ENCODE measurements around the gene JUNB. TPM values are rescaled to one million over a fixed set of nuclear protein-coding genes. Genes with fewer than 3 reads are reported as not detected.
A peak's percentile ranks its signal among the peaks of the same experiment; 100 is the strongest.

JUNB gene
- total and polyA plus RNA-seq, 10 of the 15 experiments (the other 5 are each of a cell fraction or from before 2014, with no cell fraction given), result 0.55 to 144 (median 68.3) TPM

DNA sequence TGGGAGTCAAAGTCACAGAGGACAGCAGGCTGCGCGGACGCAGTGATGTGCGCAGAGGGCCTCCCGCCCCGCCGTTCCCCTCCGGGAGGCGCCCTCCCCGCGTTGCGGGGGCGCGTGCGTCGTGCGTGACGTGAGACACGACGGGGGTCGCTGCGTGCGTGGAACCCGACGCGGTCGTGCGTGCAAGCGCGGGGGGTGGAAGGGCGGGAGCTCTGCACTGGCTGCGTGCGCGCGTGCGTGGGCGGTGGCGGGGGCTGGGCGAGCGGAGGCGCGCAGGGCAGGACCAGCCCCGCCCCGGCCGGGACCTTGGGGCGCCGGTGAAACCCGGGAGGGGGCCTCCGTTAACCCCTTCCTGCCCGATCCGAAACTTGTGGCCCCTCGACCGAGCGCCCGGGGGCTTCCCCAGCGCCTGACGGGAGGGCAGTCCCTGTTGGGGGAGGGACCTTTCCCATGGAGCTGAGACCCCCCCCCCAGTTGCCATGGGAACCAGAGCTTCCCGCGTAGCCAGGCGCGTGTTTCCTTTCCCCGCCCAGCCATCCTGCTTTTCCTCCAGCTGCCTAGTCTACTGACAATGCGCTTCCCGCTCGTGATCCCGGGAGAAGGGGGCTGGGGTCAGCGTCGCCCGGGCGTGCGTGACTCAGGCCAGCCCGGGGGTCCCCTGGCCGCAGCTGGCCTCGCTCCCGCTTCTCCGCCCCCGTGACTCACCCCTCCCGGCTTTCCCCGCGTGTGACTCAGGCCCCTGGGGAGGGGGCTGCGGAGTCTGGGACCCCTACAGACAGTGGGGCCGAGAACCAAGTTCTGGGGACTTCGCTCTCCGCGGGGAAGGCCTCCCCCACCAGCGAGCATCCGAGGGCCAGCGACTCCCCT, 8.6 kb upstream of the JUNB start (continued):
- TF ChIP-seq, protein P1, sequence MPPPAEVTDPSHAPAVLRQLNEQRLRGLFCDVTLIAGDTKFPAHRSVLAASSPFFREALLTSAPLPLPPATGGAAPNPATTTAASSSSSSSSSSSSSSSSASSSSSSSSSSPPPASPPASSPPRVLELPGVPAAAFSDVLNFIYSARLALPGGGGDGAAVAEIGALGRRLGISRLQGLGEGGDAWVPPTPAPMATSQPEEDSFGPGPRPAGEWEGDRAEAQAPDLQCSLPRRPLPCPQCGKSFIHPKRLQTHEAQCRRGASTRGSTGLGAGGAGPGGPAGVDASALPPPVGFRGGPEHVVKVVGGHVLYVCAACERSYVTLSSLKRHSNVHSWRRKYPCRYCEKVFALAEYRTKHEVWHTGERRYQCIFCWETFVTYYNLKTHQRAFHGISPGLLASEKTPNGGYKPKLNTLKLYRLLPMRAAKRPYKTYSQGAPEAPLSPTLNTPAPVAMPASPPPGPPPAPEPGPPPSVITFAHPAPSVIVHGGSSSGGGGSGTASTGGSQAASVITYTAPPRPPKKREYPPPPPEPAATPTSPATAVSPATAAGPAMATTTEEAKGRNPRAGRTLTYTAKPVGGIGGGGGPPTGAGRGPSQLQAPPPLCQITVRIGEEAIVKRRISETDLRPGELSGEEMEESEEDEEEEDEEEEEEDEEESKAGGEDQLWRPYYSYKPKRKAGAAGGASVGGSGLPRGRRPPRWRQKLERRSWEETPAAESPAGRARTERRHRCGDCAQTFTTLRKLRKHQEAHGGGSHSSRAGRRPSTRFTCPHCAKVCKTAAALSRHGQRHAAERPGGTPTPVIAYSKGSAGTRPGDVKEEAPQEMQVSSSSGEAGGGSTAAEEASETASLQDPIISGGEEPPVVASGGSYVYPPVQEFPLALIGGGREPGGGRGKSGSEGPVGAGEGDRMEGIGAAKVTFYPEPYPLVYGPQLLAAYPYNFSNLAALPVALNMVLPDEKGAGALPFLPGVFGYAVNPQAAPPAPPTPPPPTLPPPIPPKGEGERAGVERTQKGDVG (CRISPR knock-in tag; IDR thresholded peaks at IDR 0.05), result no peak
- TF ChIP-seq SMAD1 (IDR thresholded peaks at IDR 0.05; ENCODE audit: low read depth, partially characterized antibody), result no peak
- TF ChIP-seq ETV6 (conservative IDR thresholded peaks at IDR 0.05 in 1 of 2, IDR thresholded peaks at IDR 0.05 in 1 of 2; ENCODE audit: borderline replicate concordance in 1 of 2, low read depth in 1 of 2), result 0 out of 4 replicates have a peak, but pooled peaks of 1 of the 2 experiments have one; percentile 37
- TF ChIP-seq SUZ12 (IDR thresholded peaks at IDR 0.05; ENCODE audit: unreplicated experiment), result no peak
- no peak for TF ChIP-seq NFYA (IDR thresholded peaks at IDR 0.05; ENCODE audit: borderline replicate concordance, low read depth, low read length)
- TF ChIP-seq ZNF207 (IDR thresholded peaks at IDR 0.05; ENCODE audit: borderline replicate concordance), result peak; percentile 73; the same call in 1 of the 2 replicates
- TF ChIP-seq CHD1 (IDR thresholded peaks at IDR 0.05; ENCODE audit: low read depth, low read length), result 0 out of 2 replicates have a peak, but pooled peaks have one; percentile 70
- no peak for TF ChIP-seq SREBF1 (IDR thresholded peaks at IDR 0.05; ENCODE audit: low read length)
- no peak for TF ChIP-seq KDM1A (IDR thresholded peaks at IDR 0.05; ENCODE audit: borderline replicate concordance)
- 0 out of 2 replicates have a peak, but pooled peaks have one; percentile 39 for TF ChIP-seq MTA2 (IDR thresholded peaks at IDR 0.05; ENCODE audit: low read depth)
- no peak for TF ChIP-seq SMC3 (IDR thresholded peaks at IDR 0.05; ENCODE audit: borderline replicate concordance, low read length)
- no peak for TF ChIP-seq CHD4 (IDR thresholded peaks at IDR 0.05)
- TF ChIP-seq CBFB (IDR thresholded peaks at IDR 0.05; ENCODE audit: low read depth), result no peak
- peak; percentile 93 for TF ChIP-seq RELA (IDR thresholded peaks at IDR 0.05; ENCODE audit: borderline replicate concordance, partially characterized antibody)
- peak; percentile 75 for TF ChIP-seq MYC (IDR thresholded peaks at IDR 0.05; ENCODE audit: insufficient read depth, insufficient read length, insufficient replicate concordance, low read length, severe bottlenecking)
- TF ChIP-seq TARDBP (IDR thresholded peaks at IDR 0.05; ENCODE audit: borderline replicate concordance), result no peak; the same call in none of the 2 replicates
- TF ChIP-seq, protein P2, sequence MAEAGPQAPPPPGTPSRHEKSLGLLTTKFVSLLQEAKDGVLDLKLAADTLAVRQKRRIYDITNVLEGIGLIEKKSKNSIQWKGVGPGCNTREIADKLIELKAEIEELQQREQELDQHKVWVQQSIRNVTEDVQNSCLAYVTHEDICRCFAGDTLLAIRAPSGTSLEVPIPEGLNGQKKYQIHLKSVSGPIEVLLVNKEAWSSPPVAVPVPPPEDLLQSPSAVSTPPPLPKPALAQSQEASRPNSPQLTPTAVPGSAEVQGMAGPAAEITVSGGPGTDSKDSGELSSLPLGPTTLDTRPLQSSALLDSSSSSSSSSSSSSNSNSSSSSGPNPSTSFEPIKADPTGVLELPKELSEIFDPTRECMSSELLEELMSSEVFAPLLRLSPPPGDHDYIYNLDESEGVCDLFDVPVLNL (IDR thresholded peaks at IDR 0.05; ENCODE audit: low read depth, low read length), result 0 out of 2 replicates have a peak, but pooled peaks have one; percentile 6
- TF ChIP-seq SIX5 (IDR thresholded peaks at IDR 0.05; ENCODE audit: low read depth, low read length, severe bottlenecking), result peak; percentile 9
- no peak for TF ChIP-seq NFXL1 (IDR thresholded peaks at IDR 0.05; ENCODE audit: borderline replicate concordance)
- TF ChIP-seq ASH2L (IDR thresholded peaks at IDR 0.05; ENCODE audit: borderline replicate concordance, low read depth), result no peak
- peak; percentile 86 for TF ChIP-seq CHD2 (IDR thresholded peaks at IDR 0.05; ENCODE audit: borderline replicate concordance, low read depth, low read length)
- TF ChIP-seq, protein P3, sequence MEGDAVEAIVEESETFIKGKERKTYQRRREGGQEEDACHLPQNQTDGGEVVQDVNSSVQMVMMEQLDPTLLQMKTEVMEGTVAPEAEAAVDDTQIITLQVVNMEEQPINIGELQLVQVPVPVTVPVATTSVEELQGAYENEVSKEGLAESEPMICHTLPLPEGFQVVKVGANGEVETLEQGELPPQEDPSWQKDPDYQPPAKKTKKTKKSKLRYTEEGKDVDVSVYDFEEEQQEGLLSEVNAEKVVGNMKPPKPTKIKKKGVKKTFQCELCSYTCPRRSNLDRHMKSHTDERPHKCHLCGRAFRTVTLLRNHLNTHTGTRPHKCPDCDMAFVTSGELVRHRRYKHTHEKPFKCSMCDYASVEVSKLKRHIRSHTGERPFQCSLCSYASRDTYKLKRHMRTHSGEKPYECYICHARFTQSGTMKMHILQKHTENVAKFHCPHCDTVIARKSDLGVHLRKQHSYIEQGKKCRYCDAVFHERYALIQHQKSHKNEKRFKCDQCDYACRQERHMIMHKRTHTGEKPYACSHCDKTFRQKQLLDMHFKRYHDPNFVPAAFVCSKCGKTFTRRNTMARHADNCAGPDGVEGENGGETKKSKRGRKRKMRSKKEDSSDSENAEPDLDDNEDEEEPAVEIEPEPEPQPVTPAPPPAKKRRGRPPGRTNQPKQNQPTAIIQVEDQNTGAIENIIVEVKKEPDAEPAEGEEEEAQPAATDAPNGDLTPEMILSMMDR (IDR thresholded peaks at IDR 0.05 in 2 of 3, conservative IDR thresholded peaks at IDR 0.05 in 1 of 3; ENCODE audit: control insufficient read depth in 2 of 3, extremely low read depth in 1 of 3, insufficient read depth in 1 of 3, low read depth in 3 of 3, low read length in 3 of 3), result no peak
- peak; percentile 88; the same call in 1 of the 2 replicates for TF ChIP-seq RB1 (IDR thresholded peaks at IDR 0.05; ENCODE audit: borderline replicate concordance)

All from GM12878 (cell line).